Endodermal cell (in vitro differentiated cells): Measurements from ENCODE around the gene PDGFA. TPM values are rescaled to one million over a fixed set of nuclear protein-coding genes. Genes with fewer than 3 reads are reported as not detected.

Experiments used
- DNase-seq: peaks from one replicate; pipeline ENCODE4 v3.0.0-alpha.2; 2017
- H3K27ac ChIP-seq: 2 replicates; pipeline ENCODE4 v1.5.1; 2013; ENCODE audit warnings: mild to moderate bottlenecking, low read depth, low read length, moderate library complexity
- H3K27me3 ChIP-seq: 2 replicates; pipeline ENCODE4 v1.6.1; 2013; ENCODE audit warnings: mild to moderate bottlenecking, low read length, moderate library complexity; ENCODE audit not compliant: insufficient read depth, control insufficient read depth, poor library complexity, severe bottlenecking
- H3K36me3 ChIP-seq: 2 replicates; pipeline ENCODE4 v1.7.0; 2013; ENCODE audit warnings: mild to moderate bottlenecking, low read length, moderate library complexity; ENCODE audit not compliant: control insufficient read depth, insufficient read depth
- H3K4me1 ChIP-seq: one replicate; pipeline ENCODE4 v1.7.0; 2013; ENCODE audit warnings: low read length; ENCODE audit not compliant: control insufficient read depth, insufficient read depth
- H3K4me3 ChIP-seq: 2 replicates; pipeline ENCODE4 v1.5.1; 2013; ENCODE audit warnings: mild to moderate bottlenecking, low read length, moderate library complexity
- H3K9ac ChIP-seq: 2 replicates; pipeline ENCODE4 v1.6.1; 2013; ENCODE audit warnings: mild to moderate bottlenecking, low read length, moderate library complexity; ENCODE audit not compliant: poor library complexity, severe bottlenecking; ENCODE audit errors: extremely low read depth
- H3K9me3 ChIP-seq: 2 replicates; pipeline ENCODE4 v1.6.1; 2013; ENCODE audit warnings: mild to moderate bottlenecking, low read length, moderate library complexity; ENCODE audit not compliant: control insufficient read depth
- H3K27ac Mint-ChIP-seq: 2 replicates; pipeline ENCODE4 v1.8.0; 2020; ENCODE audit warnings: mixed read lengths
- H3K27me3 Mint-ChIP-seq: 2 replicates; pipeline ENCODE4 v1.8.0; 2021; ENCODE audit warnings: mild to moderate bottlenecking, mixed read lengths; ENCODE audit not compliant: insufficient read depth
- H3K36me3 Mint-ChIP-seq: 2 replicates; pipeline ENCODE4 v1.8.0; 2020; ENCODE audit warnings: low read depth, mixed read lengths
- H3K4me1 Mint-ChIP-seq: 2 replicates; pipeline ENCODE4 v1.8.0; 2020; ENCODE audit warnings: mixed read lengths
- H3K4me3 Mint-ChIP-seq: 2 replicates; pipeline ENCODE4 v1.8.0; 2020; ENCODE audit warnings: mild to moderate bottlenecking, moderate library complexity, mixed read lengths
- H3K9me3 Mint-ChIP-seq: 2 replicates; pipeline ENCODE4 v1.8.0; 2020; ENCODE audit warnings: mild to moderate bottlenecking, mixed read lengths
- CTCF ChIP-seq: fragments of 200-600 bp; sonication (generic); conservative IDR thresholded peaks from 2 replicates; pipeline ENCODE4 v1.5.0; 2021; ENCODE audit warnings: antibody characterized with exemption, mild to moderate bottlenecking
- WGBS, 2 experiments: methylation state at CpG; one replicate each; pipeline versions ENCODE4 v1.1.5 to v1.1.7; 2013; ENCODE audit warnings: missing lambda C conversion rate in 2 of 2, mixed read lengths in 1 of 2; ENCODE audit not compliant: insufficient coverage in 1 of 2, insufficient read length in 1 of 2; 5-methylcytosine and 5-hydroxymethylcytosine counted together
- total RNA-seq, 2 donors: library from RNA; stranded (reverse); fragmentation: NEBNext Ultra II Directional in 1 of 2; extraction: Animal tissue kit (Norgen Biotek cat#: 25700) in 1 of 2; gene quantifications; 2 replicates in 1 of 2; 3 replicates in 1 of 2; pipeline ENCODE4 v1.2.1, GENCODE V29; 2021

The PDGFA gene
- total RNA-seq, 2 donors from 2014 or later = 11.9 to 24.1 TPM

- DNase-seq = no peak
- Mint-ChIP-seq H3K4me1 (no peaks in the 10 kb centered on the region), H3K27ac (no peak overlapping the region), H3K27me3 (peaks cover 6% of the 10 kb centered on the region), H3K4me3 (no peak overlapping the region), H3K36me3 (no peaks in the 10 kb centered on the region), H3K9me3 (no peaks in the 10 kb centered on the region)
- Histone ChIP-seq H3K4me1 (no peaks in the 10 kb centered on the region), H3K4me3 (no peak overlapping the region), H3K27me3 (no peaks in the 10 kb centered on the region), H3K9ac (no peak overlapping the region), H3K27ac (no peak overlapping the region), H3K36me3 (no peaks in the 10 kb centered on the region), H3K9me3 (no peaks in the 10 kb centered on the region)
- WGBS, 2 experiments = 84 to 94% methylated on average over 8 of the region's 8 CpGs
- TF ChIP-seq CTCF = no peak
Measured at GRCh38 chr7:534075-534474, 14.4 kb upstream of the PDGFA start.

GRCh38 chr7:533266-533665 lies 13.6 kb upstream of the PDGFA start:
- H3K4me1 Mint-ChIP-seq = no peaks in the 10 kb centered on the region
- 84 to 89% methylated on average over 6 to 17 of the region's 17 CpGs for WGBS, 2 experiments
- H3K9ac ChIP-seq = no peak overlapping the region

GRCh38 chr7:532379-533143 lies 12.9 kb upstream of the PDGFA start:
- no peak overlapping the region for H3K4me3 ChIP-seq
- no peaks in the 10 kb centered on the region for H3K27me3 ChIP-seq
- no peak overlapping the region for H3K9ac ChIP-seq
- no peaks in the 10 kb centered on the region for H3K36me3 ChIP-seq
- Mint-ChIP-seq H3K36me3 (no peaks in the 10 kb centered on the region), H3K4me1 (no peaks in the 10 kb centered on the region), H3K9me3 (no peaks in the 10 kb centered on the region), H3K27ac (no peak overlapping the region), H3K4me3 (no peak overlapping the region), H3K27me3 (peaks cover 6% of the 10 kb centered on the region)
- no peak overlapping the region for H3K27ac ChIP-seq
- H3K4me1 ChIP-seq = no peaks in the 10 kb centered on the region
- TF ChIP-seq CTCF = no peak
- DNase-seq = no peak
- no peaks in the 10 kb centered on the region for H3K9me3 ChIP-seq
- 90 to 91% methylated on average over 12 to 15 of the region's 15 CpGs for WGBS, 2 experiments

More at GRCh38 chr7:533266-533665, 13.6 kb upstream of the PDGFA start:
- no peaks in the 10 kb centered on the region for H3K27me3 ChIP-seq
- no peak for DNase-seq
- H3K4me3 Mint-ChIP-seq = no peak overlapping the region
- no peaks in the 10 kb centered on the region for H3K36me3 Mint-ChIP-seq
- H3K36me3 ChIP-seq = no peaks in the 10 kb centered on the region
- H3K27ac ChIP-seq = no peak overlapping the region
- no peak overlapping the region for H3K27ac Mint-ChIP-seq
- H3K9me3 Mint-ChIP-seq = no peaks in the 10 kb centered on the region
- H3K4me1 ChIP-seq = no peaks in the 10 kb centered on the region
- TF ChIP-seq CTCF = no peak
- H3K9me3 ChIP-seq = no peaks in the 10 kb centered on the region
- H3K4me3 ChIP-seq = no peak overlapping the region
- H3K27me3 Mint-ChIP-seq = peaks cover 6% of the 10 kb centered on the region
